Transverse colon (tissue), 3 donors: Measurements from ENCODE around the gene DIS3L2.

Source experiments
- EP300 ChIP-seq: sonication (generic); formaldehyde crosslinking; IDR thresholded peaks from one replicate; pipeline ENCODE4 v1.6.1; 2017; ENCODE audit warnings: antibody characterized with exemption, low read depth
- POLR2A ChIP-seq: fragments of 450-650 bp; IDR thresholded peaks from one replicate; pipeline ENCODE4 v1.6.1; 2016; ENCODE audit warnings: antibody characterized with exemption, mild to moderate bottlenecking, moderate library complexity
- TF ChIP-seq, protein P1 (sequence below), 5 experiments: fragments of 200-600 bp in 3 of 5; fragments of 450-650 bp in 2 of 5; sonication (generic) in 3 of 5; IDR thresholded peaks; 1 replicate in 2 of 5; 2 replicates in 3 of 5; pipeline ENCODE4 v1.5.1; 2016 to 2017; ENCODE audit warnings: antibody characterized with exemption in 5 of 5, inconsistent platforms in 3 of 5, mild to moderate bottlenecking in 2 of 5, moderate library complexity in 1 of 5

DNA sequence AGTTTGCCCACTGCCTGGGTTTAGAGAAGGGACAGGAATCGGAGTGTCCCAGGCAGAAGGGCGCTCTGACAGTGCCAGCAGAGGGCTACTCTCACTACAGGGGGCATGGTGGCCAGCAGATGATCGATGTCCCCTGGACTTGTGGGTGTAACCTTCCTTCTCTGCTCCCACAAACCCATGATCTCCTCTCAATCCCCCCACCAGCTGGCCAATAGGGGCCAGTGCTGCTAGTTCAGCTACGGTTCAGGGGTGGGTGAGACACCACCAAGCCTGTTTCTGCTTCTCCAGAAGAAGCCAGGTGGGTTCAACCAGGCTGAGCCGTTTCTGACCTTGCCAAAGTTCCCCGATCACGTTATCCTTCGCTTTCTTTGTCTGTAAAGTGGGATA lies 36.6 kb upstream of the DIS3L2 start:
- TF ChIP-seq, protein P1, sequence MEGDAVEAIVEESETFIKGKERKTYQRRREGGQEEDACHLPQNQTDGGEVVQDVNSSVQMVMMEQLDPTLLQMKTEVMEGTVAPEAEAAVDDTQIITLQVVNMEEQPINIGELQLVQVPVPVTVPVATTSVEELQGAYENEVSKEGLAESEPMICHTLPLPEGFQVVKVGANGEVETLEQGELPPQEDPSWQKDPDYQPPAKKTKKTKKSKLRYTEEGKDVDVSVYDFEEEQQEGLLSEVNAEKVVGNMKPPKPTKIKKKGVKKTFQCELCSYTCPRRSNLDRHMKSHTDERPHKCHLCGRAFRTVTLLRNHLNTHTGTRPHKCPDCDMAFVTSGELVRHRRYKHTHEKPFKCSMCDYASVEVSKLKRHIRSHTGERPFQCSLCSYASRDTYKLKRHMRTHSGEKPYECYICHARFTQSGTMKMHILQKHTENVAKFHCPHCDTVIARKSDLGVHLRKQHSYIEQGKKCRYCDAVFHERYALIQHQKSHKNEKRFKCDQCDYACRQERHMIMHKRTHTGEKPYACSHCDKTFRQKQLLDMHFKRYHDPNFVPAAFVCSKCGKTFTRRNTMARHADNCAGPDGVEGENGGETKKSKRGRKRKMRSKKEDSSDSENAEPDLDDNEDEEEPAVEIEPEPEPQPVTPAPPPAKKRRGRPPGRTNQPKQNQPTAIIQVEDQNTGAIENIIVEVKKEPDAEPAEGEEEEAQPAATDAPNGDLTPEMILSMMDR (IDR thresholded peaks at IDR 0.05): no peak
- no peak for TF ChIP-seq EP300
- TF ChIP-seq POLR2A: no peak
